Uterus (tissue), 4 donors: Measurements from ENCODE around the gene FKBP2. TPM values are rescaled to one million over a fixed set of nuclear protein-coding genes. Genes with fewer than 3 reads are reported as not detected.
A peak's percentile ranks its signal among the peaks of the same experiment; 100 is the strongest.

Experiments
- DNase-seq, 2 donors: peaks; one replicate each; pipeline ENCODE4 v3.0.0-alpha.2; 2019 to 2020
- H3K27ac ChIP-seq, 2 donors: fragments of 200-600 bp; sonication (generic); 1 replicate in 1 of 2; 2 replicates in 1 of 2; pipeline ENCODE4 v1.5.1; 2016 to 2018
- H3K27me3 ChIP-seq, 2 donors: fragments of 200-600 bp; sonication (generic); one replicate each; pipeline ENCODE4 v1.5.1; 2018 to 2019; ENCODE audit warnings: control low read depth in 1 of 2
- H3K36me3 ChIP-seq, 2 donors: fragments of 200-600 bp; sonication (generic); one replicate each; pipeline ENCODE4 v1.5.1; 2019; ENCODE audit warnings: control low read depth in 1 of 2
- H3K4me1 ChIP-seq, 2 donors: fragments of 200-600 bp; sonication (generic); one replicate each; pipeline ENCODE4 v1.5.1; 2018 to 2019; ENCODE audit warnings: control low read depth in 1 of 2
- H3K4me3 ChIP-seq, 2 donors: fragments of 200-600 bp; sonication (generic); 1 replicate in 1 of 2; 2 replicates in 1 of 2; pipeline ENCODE4 v1.5.1; 2018 to 2019; ENCODE audit warnings: mild to moderate bottlenecking in 1 of 2
- H3K9me3 ChIP-seq, 2 donors: fragments of 200-600 bp; sonication (generic); one replicate each; pipeline ENCODE4 v1.5.1; 2019; ENCODE audit warnings: control low read depth in 1 of 2
- CTCF ChIP-seq, 4 experiments: fragments of 200-600 bp in 2 of 4; fragments of 450-650 bp in 2 of 4; sonication (generic) in 2 of 4; IDR thresholded peaks; one replicate each; pipeline ENCODE4 v1.5.1; 2016 to 2019; ENCODE audit warnings: antibody characterized with exemption in 4 of 4, mild to moderate bottlenecking in 2 of 4, moderate library complexity in 1 of 4
- POLR2A ChIP-seq, 2 donors: fragments of 450-650 bp; IDR thresholded peaks; one replicate each; pipeline ENCODE4 v1.6.1; 2016; ENCODE audit warnings: antibody characterized with exemption in 2 of 2, mild to moderate bottlenecking in 1 of 2, moderate library complexity in 1 of 2
- intact Hi-C: fragments of 100-400 bp; cut with DNase I; formaldehyde crosslinking; loops from one replicate; pipeline ENCODE4 v1.15.1; 2023; ENCODE audit warnings: low total_unique reads
- total RNA-seq, 4 donors: library from RNA; depleted of rRNA in 3 of 4; stranded (reverse); fragments of >200 nt in 3 of 4; gene quantifications; one replicate each; pipeline versions ENCODE4 v1.1.0 to v1.2.4, GENCODE V29; 2014 to 2023
- donor health status: DM: yes; HTN: yes; CAD: no.

Gene FKBP2
- total RNA-seq, 4 donors from 2014 or later, result 22.3 to 74.0 (median 37.7) TPM

DNA sequence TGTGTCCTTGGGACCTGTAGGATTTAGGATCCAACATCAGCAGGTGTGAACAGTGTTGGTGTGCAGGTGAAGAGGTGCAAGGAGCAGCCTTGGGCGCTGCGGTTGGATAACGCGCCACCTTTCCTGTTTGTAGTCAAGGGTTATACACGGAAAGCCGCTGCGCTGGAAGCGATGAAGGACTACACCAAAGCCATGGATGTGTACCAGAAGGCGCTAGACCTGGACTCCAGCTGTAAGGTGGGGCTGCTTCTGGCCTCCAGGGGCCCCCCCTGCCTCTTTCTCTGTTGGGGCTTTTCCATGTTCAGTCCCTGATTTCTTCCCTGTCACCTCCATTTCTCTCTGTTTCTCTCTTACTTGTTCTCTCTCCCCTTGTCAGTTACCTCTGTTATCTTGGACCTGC lies 37.9 kb upstream of the FKBP2 start:
- DNase-seq, result no peak
- H3K27ac ChIP-seq, result no peak overlapping the region
- no peaks in the 10 kb centered on the region for H3K27me3 ChIP-seq
- no peaks in the 10 kb centered on the region for H3K9me3 ChIP-seq
- no peak for TF ChIP-seq CTCF (IDR thresholded peaks at IDR 0.05)
- TF ChIP-seq POLR2A (IDR thresholded peaks at IDR 0.05), result no peak
- no peaks in the 10 kb centered on the region for H3K36me3 ChIP-seq
- H3K4me1 ChIP-seq, result no peaks in the 10 kb centered on the region
- H3K4me3 ChIP-seq, result no peak overlapping the region
- intact Hi-C loops, result no loop called here

DNA sequence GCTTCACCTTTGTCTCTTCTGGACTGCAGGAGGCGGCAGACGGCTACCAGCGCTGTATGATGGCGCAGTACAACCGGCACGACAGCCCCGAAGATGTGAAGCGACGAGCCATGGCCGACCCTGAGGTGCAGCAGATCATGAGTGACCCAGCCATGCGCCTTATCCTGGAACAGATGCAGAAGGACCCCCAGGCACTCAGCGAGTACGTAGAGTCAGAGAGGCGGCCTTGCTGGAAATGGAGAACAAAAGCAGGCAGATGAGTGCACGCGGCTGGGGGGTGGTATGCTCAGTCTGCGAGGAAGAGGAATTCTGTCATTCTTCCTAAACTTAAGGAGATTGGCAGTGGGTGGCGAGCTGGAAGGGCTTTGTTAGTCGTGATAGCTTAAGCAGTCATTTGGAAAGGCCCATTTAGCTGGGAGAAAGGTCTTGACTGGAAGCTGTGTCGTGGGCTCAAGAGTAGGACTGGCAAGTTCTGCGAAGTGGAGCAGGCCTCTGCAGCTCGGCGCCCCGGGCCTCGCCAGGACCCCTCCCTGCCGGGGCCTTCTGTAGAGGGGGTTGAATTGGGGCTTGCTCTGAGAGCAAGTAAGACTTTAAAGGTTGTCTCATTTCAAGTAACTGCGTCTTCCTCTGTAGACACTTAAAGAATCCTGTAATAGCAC lies 37.3 kb upstream of the FKBP2 start:
- TF ChIP-seq POLR2A (IDR thresholded peaks at IDR 0.05) (no peak), CTCF (IDR thresholded peaks at IDR 0.05) (no peak)
- Histone ChIP-seq H3K27me3 (no peaks in the 10 kb centered on the region), H3K9me3 (no peaks in the 10 kb centered on the region), H3K27ac (peak overlapping the region in 1 of 2 donors; percentile 28), H3K4me3 (no peak overlapping the region), H3K4me1 (no peaks in the 10 kb centered on the region), H3K36me3 (no peaks in the 10 kb centered on the region)
- DNase-seq, result no peak
- intact Hi-C loops, result no loop called here

DNA sequence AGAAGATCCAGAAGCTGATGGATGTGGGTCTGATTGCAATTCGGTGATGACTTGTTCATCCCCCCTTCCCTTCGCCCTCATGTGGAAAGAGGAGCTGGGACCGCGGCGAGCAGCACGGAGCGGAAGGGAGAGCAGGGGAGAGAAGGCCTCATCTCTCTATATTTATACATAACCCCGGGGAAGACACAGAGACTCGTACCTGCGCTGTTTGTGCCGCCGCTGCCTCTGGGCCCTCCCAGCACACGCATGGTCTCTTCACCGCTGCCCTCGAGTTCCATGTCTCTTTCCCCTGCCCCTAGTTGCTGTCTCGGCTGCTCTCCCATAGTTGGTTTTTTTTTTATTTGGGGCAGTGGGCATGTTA lies 36.8 kb upstream of the FKBP2 start:
- Histone ChIP-seq H3K4me3 (no peak overlapping the region), H3K27me3 (no peaks in the 10 kb centered on the region), H3K9me3 (no peaks in the 10 kb centered on the region), H3K4me1 (no peaks in the 10 kb centered on the region), H3K27ac (peak overlapping the region in 1 of 2 donors; percentile 28), H3K36me3 (no peaks in the 10 kb centered on the region)
- TF ChIP-seq POLR2A (IDR thresholded peaks at IDR 0.05), result no peak
- no peak for TF ChIP-seq CTCF (IDR thresholded peaks at IDR 0.05)
- no peak for DNase-seq
- intact Hi-C loops, result no loop called here

DNA sequence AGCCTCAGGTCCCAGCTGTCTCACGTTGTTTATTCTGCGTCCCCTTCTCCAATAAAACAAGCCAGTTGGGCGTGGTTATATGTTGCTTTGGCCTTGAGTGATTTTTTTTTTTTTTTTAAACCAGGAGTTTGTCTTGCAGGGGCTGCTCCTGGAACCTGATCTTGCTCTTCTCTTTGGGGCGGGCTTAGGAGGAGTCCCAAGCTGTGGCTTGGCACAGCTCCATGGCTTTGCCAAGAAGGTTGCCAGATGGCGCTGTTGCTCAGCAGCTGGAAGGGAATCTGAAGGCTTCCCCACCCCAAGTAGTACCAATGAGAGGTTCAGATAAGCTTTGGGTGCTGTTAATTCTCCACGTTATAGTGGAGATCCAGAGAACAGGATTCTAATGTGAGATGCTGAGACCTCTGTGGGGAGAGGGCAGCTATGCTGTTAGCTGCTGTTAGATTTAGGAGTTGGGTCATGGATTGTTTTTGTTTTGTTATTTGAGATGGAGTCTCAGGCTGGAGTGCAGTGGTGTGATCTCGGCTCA lies 36.4 kb upstream of the FKBP2 start:
- Histone ChIP-seq H3K4me1 (no peaks in the 10 kb centered on the region), H3K9me3 (no peaks in the 10 kb centered on the region), H3K27me3 (no peaks in the 10 kb centered on the region), H3K27ac (peak overlapping the region in 1 of 2 donors; percentile 28), H3K36me3 (no peaks in the 10 kb centered on the region), H3K4me3 (no peak overlapping the region)
- DNase-seq, result peak; percentile 86 to 88
- intact Hi-C loops, result no loop called here
- TF ChIP-seq POLR2A (IDR thresholded peaks at IDR 0.05) (no peak), CTCF (IDR thresholded peaks at IDR 0.05) (peak; percentile 72 to 87 (median 78))

DNA sequence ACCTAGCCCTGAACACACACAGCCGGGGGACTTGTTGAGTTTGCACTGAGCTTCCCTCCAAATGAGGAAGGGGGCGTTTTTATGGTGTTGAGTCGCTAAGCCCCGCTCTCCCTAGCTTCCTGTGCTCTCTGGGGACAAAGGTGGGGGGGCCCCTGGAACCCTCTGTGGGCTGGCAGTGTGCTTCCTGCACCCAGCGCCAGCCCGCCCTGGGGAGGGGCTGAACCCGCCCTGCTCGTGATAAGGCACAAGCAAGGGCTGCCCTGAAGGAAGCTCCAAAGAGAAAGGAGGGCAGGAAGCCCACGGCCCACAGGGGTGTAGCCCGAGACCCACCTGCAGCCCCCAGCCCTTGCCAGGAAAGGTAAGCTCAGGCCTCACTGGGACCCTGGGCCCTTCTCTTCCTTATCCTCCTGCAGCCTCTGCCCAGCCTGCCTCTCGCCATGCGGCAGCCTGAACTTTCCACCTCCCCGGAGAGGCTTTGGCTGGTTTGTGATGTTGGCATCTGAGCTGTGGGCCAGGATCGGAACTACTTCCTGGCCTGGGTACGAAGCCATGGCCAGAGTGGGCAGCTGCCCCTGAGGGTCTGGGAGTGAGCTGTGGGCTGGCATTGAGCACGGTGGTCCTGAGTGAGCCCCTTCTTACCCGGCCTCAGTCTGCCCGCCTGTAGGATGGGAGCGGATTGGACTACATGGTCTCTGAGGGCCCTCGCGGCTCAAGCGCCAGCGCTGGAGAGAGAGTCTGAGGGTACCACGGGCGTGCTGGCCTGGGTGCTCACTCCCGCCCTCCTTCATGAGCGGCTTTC lies 34.2 kb upstream of the FKBP2 start, which contains the start of gene FERMT3:
Gene FERMT3, plus strand, starts transcription at position 265 of the 799 bp plus-strand sequence. CDS start 644 bp downstream, outside the sequence.
- Histone ChIP-seq H3K27ac (peak within 1 kb of the TSS; percentile 65 to 78), H3K36me3 (no peaks in the 10 kb centered on the region), H3K27me3 (no peaks in the 10 kb centered on the region), H3K4me3 (no peak within 1 kb of the TSS), H3K9me3 (no peaks in the 10 kb centered on the region), H3K4me1 (no peaks in the 10 kb centered on the region)
- DNase-seq, result peak in 1 of 2 donors; percentile 34
- no peak for TF ChIP-seq CTCF (IDR thresholded peaks at IDR 0.05)
- TF ChIP-seq POLR2A (IDR thresholded peaks at IDR 0.05), result no peak
- intact Hi-C loops, result loop anchor here (5.0 kb wide), 1 partner anchor 91 kb away; no protein-coding TSS in a partner anchor
